C4-2B (cell line): ENCODE data around the gene TMEM270.

Source experiments
- H3K27ac ChIP-seq: fragments of 450-650 bp; 2 replicates; pipeline ENCODE4 v1.5.1; 2017
- CTCF ChIP-seq: fragments of 450-650 bp; conservative IDR thresholded peaks from 2 replicates; pipeline ENCODE4 v1.5.1; 2017; ENCODE audit warnings: mild to moderate bottlenecking
- ZFX ChIP-seq: fragments of 450-650 bp; IDR thresholded peaks from 2 replicates; pipeline ENCODE4 v1.6.1; 2017

The TMEM270 gene

GRCh38 chr7:73828972-73829371 is 32.0 kb upstream of the TMEM270 start:
- peak overlapping the region; percentile 98 for H3K27ac ChIP-seq
- TF ChIP-seq ZFX (no peak), CTCF (no peak)

GRCh38 chr7:73829505-73829904 is 31.5 kb upstream of the TMEM270 start:
- TF ChIP-seq CTCF (no peak), ZFX (no peak)
- H3K27ac ChIP-seq, result peak overlapping the region; percentile 98

- peak overlapping the region; percentile 98 for H3K27ac ChIP-seq
- TF ChIP-seq ZFX (no peak), CTCF (no peak)
Observed at GRCh38 chr7:73829921-73830680, 30.9 kb upstream of the TMEM270 start.

- no peak for TF ChIP-seq CTCF
- peak; percentile 50; the same call in 1 of the 2 replicates for TF ChIP-seq ZFX
- H3K27ac ChIP-seq, result peak within 1 kb of the TSS; percentile 98
Observed at GRCh38 chr7:73830681-73831583, 30.0 kb upstream of the TMEM270 start, which contains the start of gene CLDN4. Gene CLDN4, plus strand, starts transcription at chr7:73830996. Its CDS starts 206 bp downstream, at chr7:73831202.

GRCh38 chr7:73831584-73831833 is 29.4 kb upstream of the TMEM270 start:
- H3K27ac ChIP-seq, result peak overlapping the region; percentile 98
- 0 out of 2 replicates have a peak, but pooled peaks have one; percentile 39 for TF ChIP-seq ZFX
- TF ChIP-seq CTCF, result no peak

- peak overlapping the region; percentile 98 for H3K27ac ChIP-seq
- no peak for TF ChIP-seq CTCF
- TF ChIP-seq ZFX, result peak; percentile 58; the same call in 1 of the 2 replicates
Observed at GRCh38 chr7:73831834-73832651, 28.9 kb upstream of the TMEM270 start.
